Upper lobe of left lung (tissue), 4 donors: ENCODE measurements around the gene TRMT61A.

ENCODE experiments used
- EP300 ChIP-seq, 4 donors: sonication (generic); formaldehyde crosslinking; IDR thresholded peaks; one replicate each; pipeline ENCODE4 v1.5.1; 2017; ENCODE audit warnings: antibody characterized with exemption in 4 of 4, control low read depth in 2 of 4
- POLR2AphosphoS5 ChIP-seq, 2 donors: sonication (generic); formaldehyde crosslinking; IDR thresholded peaks; one replicate each; pipeline ENCODE4 v1.5.1; 2017; ENCODE audit warnings: antibody characterized with exemption in 2 of 2
- TF ChIP-seq, protein P1 (sequence below), 6 experiments: fragments of 450-650 bp in 4 of 6; fragments of 200-600 bp in 2 of 6; sonication (generic) in 2 of 6; IDR thresholded peaks; one replicate each; pipeline ENCODE4 v1.5.1; 2016 to 2019; ENCODE audit warnings: antibody characterized with exemption in 6 of 6

DNA sequence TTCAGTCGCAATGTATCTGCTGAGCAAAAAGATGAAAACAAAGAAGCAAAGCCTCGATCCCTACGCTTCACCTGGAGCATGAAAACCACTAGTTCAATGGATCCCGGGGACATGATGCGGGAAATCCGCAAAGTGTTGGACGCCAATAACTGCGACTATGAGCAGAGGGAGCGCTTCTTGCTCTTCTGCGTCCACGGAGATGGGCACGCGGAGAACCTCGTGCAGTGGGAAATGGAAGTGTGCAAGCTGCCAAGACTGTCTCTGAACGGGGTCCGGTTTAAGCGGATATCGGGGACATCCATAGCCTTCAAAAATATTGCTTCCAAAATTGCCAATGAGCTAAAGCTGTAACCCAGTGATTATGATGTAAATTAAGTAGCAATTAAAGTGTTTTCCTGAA is 26.1 kb upstream of the TRMT61A start:
- no peak for TF ChIP-seq POLR2AphosphoS5 (IDR thresholded peaks at IDR 0.05)
- TF ChIP-seq, protein P1, sequence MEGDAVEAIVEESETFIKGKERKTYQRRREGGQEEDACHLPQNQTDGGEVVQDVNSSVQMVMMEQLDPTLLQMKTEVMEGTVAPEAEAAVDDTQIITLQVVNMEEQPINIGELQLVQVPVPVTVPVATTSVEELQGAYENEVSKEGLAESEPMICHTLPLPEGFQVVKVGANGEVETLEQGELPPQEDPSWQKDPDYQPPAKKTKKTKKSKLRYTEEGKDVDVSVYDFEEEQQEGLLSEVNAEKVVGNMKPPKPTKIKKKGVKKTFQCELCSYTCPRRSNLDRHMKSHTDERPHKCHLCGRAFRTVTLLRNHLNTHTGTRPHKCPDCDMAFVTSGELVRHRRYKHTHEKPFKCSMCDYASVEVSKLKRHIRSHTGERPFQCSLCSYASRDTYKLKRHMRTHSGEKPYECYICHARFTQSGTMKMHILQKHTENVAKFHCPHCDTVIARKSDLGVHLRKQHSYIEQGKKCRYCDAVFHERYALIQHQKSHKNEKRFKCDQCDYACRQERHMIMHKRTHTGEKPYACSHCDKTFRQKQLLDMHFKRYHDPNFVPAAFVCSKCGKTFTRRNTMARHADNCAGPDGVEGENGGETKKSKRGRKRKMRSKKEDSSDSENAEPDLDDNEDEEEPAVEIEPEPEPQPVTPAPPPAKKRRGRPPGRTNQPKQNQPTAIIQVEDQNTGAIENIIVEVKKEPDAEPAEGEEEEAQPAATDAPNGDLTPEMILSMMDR (IDR thresholded peaks at IDR 0.05): no peak
- no peak for TF ChIP-seq EP300 (IDR thresholded peaks at IDR 0.05)
